Activated CD4-positive, alpha-beta T cell treated with anti-CD3 and anti-CD28 coated beads, Interleukin-10, Interleukin-2, amounts not matched to agents 100 ng/mL and 50 ng/mL, durations not matched to agents 16 hours and 8 hours (primary cell): ENCODE results near the gene NACC1.

Source experiments
- DNase-seq: peaks from one replicate; pipeline ENCODE4 v3.0.0-alpha.2; 2020

NACC1 gene

GRCh38 chr19:13089139-13089856 is 28.8 kb upstream of the NACC1 start:
- no peak for DNase-seq

- no peak for DNase-seq
These were observed 28.1 kb upstream of the NACC1 start for GRCh38 chr19:13089857-13090507.

DNA sequence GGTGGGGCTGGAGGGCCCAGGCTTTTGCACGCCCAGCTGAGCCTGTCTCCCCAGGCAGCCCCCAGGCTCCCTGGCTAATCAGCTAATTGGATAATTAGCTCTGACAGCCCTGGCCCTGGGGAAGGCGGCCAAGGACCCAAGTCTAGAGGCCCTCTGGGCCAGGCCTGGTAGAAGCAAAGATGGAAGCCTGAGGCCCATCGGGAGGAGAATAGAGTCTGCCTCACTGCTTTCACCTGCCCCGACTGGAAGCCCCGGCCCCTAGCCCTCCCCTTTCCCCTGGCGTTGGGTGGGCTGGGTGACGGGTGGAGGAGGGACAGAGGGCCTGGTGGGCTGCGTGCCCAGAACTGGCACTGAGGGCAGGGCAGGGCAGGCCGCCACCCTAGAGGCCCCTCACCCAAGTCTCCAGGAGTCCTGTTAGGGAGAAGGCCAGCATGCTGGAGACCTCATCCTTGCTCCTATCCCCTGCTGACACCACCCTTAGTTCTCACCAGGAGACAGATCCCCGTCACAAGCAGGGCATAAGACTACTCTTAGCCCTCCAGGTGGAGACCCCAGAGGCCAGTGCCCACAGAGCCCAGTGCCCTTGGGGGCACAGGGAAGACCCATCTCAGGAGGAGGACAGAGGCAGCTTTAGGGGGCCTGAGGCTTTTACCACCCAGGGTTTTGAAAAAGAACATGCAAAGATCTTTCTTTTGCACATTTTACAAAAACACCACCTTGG is 27.4 kb upstream of the NACC1 start:
- no peak for DNase-seq

DNA sequence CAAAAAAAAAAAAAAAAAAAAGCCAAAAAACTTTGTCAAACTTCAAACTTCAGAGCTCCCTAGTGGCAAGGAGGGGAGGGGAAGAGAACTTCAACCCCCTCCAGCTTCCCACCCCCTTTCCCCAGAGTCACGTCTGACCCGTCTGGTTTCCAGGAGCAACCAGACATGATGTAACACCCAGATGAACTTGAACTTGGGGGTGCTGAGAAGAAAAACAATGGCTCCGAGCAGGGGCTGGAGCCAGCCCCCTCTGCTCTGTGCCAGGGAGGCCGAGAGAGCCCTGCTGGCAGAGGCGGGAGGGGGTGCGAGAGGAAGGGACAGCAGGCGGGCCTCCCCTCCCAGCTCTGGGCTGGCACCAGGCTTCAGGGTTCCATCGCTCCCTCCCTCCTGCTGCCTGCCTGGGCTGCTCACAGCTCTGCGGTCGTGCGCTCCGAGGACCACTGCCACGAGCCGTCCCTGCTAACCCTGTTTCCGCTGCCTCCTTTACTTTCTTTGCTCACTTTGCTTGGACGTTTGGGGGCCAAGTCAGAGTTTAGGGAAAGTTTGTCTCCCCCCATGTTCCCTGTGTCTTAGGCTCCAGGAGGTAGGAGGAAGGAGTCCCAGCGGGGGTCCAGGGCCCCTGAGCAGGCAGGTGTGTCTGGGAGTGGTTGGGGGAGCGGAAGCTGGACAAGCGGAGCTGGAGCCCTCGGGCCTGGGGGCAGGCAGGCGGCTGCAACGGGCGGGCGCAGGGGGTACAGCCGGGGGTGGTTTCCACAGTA is 26.5 kb upstream of the NACC1 start:
- no peak for DNase-seq

DNA sequence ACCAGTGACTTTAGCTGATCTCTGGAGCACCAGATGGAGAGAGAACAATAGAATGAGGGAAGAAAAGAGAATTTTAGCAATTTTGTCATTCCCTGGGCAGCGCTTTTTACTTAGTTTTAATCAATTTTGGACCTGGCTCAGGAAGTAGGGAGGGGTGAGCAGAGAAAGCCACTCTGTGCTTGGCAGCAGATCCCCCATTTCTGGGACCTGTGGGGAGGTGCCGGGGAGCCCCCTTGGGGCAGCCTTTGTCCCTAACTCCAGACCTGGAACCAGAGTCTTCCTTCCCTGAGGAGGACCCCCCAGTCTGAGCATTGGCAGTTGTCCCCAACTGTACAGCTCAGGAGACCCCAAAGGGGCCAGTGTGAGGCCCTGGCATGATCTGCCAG is 25.9 kb upstream of the NACC1 start:
- DNase-seq, result no peak

GRCh38 chr19:13092606-13093235 is 25.3 kb upstream of the NACC1 start:
- DNase-seq, result no peak

GRCh38 chr19:13093407-13094105 is 24.5 kb upstream of the NACC1 start:
- DNase-seq, result peak; percentile 87

DNA sequence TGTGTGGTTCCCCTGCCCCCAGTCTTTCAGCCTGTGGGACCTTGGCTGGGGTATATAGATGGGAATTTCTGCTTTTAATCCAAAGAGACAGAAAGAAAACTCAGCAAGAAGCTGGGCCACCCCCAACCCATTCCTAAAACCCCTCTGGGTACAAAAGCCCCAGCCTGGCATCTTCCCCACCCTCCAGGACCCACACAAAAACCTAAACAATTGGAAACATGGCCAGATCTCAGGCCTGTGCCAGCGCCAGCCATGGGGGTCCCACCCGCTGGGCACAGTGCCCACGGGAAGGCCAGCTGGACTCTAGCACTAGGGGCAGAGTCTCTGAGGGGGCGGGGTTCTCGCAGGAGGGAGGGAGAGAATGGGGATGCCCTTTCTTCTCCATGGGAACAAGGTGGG is 24.0 kb upstream of the NACC1 start:
- no peak for DNase-seq

GRCh38 chr19:13094771-13095392 is 23.2 kb upstream of the NACC1 start:
- no peak for DNase-seq

GRCh38 chr19:13095393-13095784 is 22.7 kb upstream of the NACC1 start:
- DNase-seq, result no peak

GRCh38 chr19:13095934-13096927 is 21.8 kb upstream of the NACC1 start:
- DNase-seq, result no peak

DNA sequence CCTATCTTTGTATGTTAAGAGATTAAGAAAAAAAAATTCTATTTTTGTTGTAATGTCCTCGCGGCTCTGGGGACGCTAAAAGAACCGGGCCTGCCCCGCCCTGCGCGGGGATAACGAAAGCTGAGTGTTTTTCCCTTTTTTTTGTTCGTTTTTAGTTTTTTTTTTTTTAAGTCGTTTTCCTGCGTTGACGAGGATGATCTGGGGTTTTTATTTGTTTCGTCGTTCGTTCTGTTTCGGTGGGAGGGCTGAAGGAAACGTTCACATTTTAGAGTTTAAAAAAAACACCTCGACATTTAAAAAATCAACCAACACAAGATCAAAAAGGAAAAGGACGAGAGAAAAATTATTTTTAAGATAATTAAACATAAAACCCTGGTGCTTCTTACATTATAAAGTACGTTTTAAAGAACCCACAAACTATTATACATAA is 21.0 kb upstream of the NACC1 start:
- DNase-seq, result no peak

- DNase-seq, result no peak
These were observed 20.4 kb upstream of the NACC1 start for GRCh38 chr19:13097463-13098258.

DNA sequence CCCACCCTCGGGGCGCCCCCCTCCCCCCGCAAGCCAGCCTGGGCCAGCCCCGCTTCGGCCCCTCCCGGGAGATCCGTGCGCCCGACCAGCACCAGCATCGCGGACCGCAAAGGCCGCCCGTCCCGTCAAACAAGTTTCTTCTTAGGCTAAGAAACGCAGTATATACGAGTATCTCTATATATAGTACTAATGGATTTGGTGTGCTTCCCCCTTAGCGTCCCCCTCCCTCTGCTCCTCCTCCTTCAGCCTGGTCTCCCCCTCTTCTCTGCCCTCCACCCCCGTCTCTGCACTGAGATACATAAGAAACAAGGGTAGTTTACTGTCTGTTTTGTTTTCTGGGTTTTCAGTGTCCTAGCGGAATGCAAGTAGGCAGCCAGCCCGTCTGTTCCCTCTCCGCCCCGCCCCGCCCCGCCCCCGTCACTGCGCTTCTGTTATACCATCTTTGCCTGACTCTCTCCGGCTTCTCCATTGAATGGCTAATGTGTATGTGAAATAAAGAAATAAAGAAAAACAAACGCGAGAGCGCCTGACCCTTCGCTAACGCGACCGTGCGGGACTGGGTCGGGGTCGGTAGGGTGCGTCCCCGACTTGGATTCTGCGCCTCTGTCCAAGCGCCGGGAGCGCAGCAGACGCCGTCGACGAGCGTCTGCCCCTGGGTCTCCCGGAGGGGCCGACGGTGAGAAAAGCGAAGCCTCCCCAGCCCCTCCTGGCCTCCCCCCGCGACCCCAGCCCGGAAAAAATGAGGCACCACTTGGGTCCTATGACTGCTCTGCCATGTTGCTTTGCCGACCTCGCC is 19.6 kb upstream of the NACC1 start:
- DNase-seq, result no peak

DNA sequence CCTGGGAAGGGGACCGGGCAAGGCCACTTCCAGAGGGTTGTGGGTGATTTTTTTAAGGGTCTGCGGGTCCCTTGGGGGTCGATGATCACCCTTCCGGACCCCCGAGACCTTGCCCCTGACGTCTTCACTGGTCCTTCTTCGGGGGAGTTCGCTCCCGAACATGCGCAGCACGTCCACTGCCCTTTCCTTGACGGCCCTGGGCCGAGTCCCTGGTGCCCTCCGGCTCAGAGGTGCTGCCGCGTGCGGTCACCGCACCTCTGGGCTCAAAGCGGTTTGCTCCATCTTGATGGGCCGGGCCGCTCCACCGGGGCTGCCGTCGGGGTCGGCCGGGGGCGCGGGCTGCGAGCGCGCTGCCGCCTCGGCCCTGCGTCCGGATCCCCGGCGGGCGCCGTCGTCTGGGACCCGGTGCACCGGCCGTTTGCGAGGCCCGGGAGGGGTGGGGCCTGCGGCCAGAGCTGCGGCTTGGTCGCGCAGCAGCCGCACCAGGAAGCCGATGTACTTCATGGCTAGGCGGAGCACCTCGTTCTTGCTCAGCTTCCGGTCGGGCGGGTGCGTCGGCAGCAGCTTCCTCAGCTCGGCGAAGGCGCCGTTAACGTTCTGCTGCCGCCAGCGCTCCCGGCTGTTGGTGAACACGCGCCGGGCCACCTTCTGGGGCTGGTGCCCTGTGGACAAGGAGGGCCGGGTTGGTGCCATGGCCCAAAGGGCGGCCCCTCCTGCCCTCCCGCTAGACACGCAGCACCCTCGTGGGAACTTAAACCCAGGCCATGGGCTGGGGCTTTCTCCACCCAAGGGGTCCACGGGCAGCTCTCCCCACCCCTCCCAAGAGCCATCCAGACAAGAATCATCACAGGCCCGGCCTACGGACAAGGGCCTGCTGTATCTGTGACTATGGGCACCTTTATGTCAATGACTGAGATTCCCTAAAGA is 18.7 kb upstream of the NACC1 start:
- peak; percentile 89 for DNase-seq

DNA sequence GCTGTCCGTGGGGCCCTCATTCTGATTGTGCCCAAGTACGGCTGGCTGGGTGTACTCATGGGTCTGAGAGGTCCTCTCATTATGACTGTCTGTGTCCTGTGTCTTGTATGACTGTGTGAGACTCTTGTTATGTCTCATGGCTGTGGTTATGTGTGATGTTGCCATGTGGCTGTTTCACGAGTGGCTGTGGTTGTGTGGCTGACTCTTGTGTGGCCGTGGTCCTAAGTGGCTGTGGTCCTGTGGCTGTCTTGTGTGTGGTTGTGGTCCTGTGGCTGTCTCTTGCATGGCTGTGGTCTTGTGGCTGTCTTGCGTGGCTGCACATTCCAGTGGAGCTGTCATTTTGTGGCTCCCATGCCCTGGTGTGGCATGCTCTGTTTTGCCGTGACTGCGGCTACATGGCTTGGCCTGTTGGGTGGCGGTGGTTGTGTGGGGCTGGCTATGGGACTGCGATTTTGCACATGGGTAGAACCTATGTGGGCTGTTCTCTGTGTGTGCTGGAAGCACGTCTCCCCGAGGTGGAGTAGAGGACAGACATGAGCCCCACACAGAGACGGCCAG is 18.0 kb upstream of the NACC1 start:
- DNase-seq, result peak; percentile 92
